Activated T-cell treated with anti-CD3 and anti-CD28 coated beads for 4 hours (primary cell): ENCODE results near the gene LMOD1.
"Not testable (repeated sequence)": the region's sequence is repeated elsewhere in the genome, so short reads cannot be mapped to it uniquely, and the experiment has no call there.

ENCODE experiments used
- DNase-seq: peaks from one replicate; pipeline ENCODE4 v3.0.0-alpha.2; 2020

LMOD1 gene

DNA sequence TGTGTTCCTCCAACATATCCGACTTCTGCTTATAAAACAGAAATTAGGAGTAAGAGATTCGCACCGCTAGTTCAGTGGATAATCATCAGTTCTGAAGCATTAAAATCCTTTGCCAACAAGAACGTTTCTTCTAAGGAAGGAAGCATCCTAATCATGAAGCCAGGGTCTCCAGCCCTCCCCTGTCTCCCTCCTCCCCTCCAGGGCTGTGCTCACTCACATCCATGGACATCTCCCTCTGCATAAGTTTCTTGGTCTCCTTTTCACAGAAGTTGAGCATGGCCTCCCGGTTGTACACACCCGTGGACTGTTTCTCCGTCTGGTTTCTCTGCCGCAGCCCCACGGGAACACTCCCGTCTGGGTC lies 505 bp downstream of the LMOD1 start:
- DNase-seq, result no peak

DNA sequence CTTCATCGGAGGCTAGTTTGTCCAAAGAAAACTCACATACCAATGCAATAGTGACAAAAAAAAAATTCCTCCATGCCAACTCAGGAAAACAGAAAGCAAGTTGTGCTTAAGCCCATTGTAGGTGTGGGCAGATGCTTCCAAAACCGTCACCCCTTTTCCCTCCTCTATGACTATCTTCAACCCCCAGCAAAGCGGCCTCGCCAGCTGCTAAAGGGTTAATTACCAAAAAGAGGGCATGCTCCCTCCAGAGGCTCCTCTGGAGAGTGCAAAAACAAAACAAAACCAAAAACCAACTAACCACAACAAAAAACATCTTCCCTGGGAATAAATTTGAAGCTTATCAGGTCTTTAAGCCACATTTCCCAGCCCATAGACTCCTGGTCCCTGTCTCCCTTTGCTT lies 1.2 kb downstream of the LMOD1 start:
- DNase-seq, result no peak

DNA sequence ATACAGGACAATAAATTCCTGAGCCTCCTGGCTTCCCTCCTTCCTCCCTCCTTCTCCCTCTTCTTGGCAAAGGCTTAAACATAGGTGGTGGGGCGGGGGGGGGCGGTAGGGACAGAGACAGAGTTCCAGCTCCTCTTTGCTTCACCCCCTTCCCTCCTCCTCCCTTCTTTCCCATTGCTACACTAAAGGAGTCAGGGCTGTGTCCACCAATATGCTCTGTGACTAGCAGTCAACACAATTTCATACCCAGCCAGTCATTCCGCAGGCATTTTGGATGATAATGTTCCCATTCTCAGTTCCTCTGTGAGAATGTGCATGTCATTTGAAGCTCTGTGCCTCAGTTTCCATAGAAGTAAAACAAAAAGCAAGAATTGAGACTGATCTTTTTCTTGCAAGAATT lies 1.7 kb downstream of the LMOD1 start:
- no peak for DNase-seq

DNA sequence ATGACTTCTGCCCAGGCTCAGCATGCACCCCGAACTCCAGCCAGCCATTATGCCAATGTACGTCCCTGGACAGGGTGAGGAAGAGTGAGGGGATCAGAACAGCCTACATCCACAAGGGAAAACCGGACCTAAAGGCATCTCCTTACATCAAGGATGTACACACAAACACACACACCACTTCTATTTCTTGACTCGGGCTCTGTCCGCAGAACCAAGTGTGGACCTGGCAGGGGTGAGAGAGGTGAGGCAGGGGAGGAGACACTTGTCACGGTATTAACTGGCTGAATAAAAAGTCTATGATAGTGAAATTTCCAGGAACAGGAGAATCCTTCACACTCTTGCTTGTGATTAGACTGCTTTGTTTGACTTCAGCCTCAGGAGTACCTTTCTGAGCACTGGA lies 2.3 kb downstream of the LMOD1 start:
- no peak for DNase-seq

DNA sequence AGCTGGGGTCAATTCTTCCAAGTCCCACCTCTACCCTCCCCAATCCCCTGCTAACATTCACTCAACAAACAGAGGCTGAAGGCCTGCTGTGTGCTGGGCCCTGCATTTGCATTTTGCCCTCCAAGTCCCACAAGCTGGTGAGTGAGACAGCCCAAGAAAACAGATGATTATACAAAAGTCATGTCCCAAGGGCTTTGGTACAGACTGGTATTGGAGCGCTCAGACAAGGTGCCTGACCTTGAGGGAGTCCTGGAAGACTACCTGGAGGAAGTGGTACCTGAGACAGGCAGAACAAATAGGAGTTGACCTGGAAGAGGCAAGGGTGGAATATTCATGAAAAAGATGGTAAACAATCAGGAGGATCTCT lies 4.2 kb downstream of the LMOD1 start:
- DNase-seq, result no peak

DNA sequence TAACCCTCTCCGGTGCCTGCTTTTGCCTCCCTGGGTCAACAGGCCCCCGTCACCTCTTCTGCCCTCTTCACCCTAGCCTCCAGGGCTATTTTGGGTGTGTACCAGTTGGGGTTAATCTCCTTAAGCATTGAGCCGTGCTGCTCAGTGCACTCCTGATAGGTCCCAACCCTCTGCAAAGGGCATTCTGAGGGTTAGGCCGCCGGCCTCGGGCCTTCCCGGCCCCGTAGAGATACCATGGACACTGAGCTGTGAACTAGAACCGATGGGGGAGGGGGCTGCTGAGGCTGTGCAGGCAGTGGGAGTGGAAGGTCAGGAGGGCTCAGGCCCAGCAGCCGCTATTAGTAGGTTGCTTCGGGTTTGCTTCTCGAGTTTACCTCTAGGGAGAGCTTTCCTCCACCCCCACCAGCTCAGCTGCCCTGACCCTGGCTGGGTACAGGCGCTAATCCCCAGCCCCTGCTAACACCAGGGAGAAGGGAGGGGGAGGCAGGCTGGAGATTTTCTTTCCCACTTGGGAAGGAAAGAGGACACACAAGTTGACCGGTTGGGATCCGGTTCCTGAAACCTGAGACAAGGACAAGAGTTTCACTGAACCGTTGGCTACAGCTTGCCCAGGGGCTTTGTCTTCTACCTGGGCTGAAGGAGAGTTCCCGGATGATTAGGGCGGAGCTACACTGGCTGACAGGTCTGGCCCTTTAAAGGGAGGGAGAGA lies 4.8 kb downstream of the LMOD1 start:
- DNase-seq, result no peak

DNA sequence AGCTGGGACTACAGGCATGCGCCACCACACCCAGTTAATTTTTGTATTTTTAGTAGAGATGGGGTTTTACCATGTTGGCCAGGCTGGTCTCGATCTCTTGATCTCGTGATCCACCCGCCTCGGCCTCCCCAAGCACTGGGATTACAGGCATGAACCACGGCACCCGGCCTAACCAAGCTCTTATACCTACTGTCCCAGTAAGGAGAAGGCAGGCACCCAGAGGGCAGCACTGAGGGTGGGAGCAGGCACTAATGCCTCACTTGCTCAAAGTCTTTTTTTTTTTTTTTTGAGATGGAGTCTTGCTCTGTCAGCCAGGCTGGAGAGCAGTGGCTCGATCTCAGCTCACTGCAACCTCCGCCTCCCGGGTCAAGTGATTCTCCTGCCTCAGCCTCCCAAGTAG lies 6.0 kb downstream of the LMOD1 start:
- not testable (repeated sequence) for DNase-seq

DNA sequence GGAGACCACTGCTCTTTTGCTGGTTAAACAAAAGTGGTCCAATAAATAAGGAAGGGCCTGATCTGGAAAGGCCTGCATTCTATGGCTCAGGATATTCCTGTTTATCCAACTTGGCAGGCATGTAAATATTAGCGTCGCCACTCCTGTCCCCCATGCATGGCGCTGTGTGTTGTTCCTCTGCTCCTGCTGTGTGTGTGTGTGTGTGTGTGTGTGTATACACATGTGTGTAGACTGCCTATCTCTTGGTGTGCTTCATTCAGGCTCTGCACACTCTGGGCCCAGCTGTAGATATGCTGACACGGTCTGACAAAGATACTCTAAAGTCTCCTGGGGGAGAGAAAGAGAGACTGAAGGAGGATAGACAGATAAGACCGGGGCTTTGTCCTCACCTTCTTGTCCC lies 6.8 kb downstream of the LMOD1 start:
- no peak for DNase-seq

DNA sequence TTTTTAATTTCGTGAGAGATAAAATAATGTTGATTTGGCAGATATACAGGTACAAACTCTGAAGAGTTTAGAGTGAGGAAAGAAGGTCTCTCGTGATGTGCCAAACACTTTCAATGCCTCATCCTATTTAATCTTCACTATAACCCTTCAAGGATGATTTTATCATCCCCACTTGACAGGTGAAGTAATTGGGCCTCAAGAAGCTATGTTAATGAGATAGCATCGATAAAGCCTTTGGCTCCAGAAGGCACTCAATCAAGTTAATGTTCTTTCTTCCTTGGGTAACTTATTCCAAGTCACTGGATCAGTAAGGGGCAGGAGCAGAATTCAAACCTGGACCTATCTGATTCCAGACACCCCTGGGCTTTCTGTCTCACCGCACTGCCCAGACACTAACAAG lies 7.2 kb downstream of the LMOD1 start:
- DNase-seq, result no peak

DNA sequence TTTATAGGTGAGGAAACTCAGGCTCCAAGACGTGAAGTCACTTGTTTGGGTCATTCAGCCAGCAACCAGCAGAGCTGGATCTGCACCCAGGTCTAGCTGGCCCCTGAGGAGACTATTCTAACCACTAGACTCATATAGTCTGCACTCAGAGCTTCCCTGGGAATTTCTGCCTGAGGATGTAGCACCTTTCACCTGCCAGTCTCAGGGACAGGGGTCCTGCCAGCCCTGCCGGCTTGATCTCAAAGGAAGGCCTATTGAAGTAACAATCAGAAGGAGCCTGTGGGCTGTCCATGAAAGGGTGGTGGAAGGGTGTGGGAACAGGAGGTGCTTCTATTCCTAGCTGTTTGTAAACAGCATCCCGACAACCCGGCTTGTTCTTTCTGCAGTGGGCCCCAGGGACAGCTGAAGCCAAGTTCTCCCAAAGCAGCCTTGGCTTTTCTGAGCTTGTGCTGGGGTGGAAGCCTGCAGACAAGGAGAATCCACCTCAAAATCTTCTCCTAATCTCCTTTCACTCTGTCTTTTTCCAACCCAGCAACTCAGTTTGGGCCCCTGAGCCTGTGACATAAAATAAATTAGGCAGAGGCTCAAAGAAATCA lies 7.8 kb downstream of the LMOD1 start:
- DNase-seq, result no peak

DNA sequence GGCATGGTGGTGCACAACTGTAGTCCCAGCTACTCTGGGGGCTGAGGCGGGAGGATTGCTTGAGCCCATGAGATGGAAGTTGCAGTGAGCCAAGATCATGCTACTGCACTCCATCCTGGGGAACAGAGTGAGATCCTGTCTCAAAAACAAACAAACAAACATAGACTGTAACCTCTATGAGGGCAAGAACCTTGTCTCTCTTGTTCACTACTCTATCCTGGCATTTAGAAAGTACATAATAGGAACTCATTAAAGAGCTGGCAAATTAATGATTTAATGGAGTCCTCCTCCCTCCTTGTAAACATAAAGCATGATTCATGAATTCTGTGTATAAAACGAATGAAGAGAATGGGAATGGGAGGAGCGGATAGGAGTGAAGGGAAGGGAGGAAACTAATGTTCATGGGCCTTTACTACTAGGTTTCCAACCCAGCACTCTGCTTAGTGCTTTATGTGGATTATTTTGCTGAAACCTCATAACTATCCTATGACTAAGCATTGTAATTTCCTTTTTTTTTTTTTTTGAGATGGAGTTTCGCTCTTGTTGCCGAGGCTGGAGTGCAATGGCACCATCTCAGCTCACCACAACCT lies 8.6 kb downstream of the LMOD1 start:
- DNase-seq, result no peak

DNA sequence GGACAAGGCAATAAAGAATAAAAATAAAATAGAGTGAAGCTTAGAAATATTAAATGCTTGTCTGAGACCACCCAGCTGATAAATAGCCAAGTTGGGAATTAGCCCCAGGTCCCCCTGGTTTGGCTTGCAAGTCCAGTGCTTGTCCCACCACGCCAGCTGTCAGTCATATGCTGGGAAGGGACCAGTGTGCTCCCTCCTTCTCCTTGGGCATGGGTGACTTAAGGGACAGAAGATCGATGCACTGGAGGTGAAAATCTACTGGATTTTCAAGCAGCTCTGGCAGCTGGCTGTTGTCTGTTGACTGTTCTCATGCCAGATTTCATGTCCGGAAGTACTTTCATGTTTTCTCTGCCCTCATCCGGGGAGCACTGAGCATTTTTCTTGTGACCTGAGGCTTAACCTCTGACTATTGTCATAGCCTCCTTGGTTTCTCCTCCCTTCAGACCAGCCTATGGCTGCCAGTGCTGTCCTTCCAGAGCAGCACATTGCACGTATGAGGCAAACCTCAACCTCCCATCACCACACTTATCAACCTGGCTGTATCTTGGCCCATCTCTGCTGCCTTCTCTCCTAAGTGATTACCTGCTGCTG lies 12.4 kb downstream of the LMOD1 start:
- DNase-seq, result no peak

DNA sequence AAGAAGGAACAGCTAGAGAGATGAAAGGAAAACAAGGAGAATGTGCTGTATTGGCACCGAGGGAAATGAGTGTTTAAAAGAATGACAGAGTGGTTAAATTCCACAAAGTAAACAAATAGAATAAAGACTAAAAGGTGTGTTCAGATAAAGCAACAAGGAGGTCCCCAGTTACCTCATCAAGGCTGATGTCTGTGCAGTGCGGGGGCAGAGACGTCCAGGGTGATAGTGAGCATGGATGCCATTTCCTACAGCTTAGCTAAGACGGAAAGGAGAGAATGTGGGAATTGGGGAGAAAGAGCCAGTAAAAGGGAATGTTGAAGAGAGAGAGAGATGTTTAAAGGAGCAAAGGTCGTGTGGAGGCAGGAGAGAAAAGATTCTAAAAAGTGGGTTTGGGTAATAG lies 15.5 kb downstream of the LMOD1 start:
- no peak for DNase-seq

DNA sequence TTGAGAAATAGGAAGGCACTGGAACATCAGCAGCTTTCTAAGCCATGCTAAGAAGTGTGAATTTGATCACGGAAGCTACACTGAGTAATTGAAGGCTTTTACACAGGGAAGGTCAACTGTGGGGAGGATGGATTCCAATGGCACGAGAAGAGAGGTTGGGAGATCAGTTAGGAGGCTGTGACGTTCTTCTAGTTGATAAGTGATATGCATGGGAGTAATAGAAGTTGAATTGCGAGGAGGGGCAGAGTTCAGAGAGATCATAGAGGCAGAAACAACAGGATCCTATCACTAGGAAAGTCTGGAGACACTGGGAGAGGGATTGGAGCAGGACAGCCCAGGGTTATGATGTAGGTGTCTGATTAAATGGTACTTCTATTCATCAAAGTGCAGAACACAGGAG lies 16.2 kb downstream of the LMOD1 start:
- DNase-seq, result no peak

DNA sequence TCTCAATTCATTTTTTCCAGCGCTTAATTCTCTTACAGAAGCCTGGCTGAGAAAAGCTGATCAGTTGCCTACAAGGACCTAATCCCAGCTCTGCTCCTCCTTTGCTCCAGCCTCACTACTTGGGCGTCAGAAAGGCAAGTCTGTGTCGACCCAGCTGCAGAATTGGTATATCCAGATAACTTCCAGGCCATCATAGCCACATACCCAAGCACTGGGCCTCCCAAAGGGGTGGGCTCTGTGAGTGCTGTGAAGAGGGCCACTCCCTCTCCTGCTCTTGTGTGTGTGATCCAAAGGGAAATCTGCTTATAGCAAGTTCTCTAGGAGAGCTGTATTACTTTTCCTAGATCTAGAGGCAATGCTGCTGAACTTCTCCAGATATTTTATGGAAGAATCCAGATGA lies 18.1 kb downstream of the LMOD1 start:
- DNase-seq, result no peak

DNA sequence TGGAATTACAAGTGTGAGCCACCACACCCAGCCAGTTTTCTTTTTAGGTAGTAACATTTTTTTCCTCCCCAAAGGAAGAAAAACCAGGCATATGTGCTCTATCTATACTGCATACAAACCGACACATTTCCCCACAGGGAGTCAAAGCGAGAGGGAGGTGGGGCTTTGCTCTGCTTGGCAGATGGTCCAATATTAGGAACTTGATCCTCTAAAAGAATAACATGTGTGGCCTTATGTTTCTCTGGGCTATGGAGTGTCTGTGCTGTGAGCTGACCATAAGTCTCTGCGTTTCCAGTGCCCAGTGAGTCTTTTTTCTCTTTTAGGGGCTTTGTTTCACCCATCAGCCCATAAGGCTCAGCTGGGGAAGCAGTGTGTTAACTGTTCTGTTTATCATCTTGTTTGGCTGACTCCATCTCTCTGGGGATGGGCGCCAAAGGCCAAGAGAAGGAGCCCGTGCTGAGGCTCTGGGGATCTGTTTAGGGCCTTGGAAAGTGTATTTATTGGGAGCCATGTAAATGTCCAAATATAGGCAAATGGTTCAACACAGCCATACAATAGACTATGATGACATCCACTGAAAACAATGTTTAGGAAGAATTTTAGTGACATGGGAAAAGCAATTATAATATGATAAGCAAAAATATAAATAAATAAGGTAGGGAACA lies 20.2 kb downstream of the LMOD1 start:
- no peak for DNase-seq

DNA sequence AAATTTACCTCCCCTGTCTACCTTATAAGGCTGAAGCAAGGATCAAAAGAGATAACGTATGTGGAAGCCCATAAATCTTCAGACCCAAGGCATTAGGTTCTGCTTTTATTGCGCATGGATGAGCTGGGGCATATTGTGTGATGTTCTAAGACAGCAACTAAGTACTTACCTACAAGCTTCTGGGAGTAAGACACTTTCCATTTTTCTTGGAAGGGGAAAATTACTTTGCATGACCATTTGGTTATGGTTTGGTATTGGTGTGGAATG lies 21.1 kb downstream of the LMOD1 start:
- DNase-seq, result no peak

DNA sequence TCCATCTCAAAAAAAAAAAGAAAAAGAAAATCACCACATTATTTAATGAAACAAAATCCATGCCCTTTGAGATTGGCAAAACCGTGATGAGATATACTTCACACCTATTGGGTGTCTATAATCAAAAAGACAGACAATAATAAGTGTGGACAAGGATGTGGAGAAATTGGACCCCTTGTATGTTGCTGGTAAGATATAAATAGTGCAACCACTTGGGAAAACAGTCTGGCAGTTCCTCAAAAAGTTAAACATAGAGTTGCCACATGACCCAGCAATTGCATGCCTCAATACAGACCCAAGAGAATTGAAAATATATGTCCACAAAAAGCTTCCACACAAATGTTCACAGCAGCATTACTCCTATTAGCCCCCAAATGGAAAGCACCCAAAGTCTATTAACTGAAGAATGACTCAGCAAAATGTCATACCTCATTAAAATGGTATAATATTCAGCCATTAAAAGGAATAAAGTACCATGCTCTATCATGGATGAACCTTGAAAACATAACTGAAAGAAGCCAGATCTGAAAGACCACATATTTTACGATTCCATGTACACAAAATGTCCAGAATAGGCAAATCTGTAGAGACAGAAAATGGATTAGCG lies 24.3 kb downstream of the LMOD1 start:
- no peak for DNase-seq

DNA sequence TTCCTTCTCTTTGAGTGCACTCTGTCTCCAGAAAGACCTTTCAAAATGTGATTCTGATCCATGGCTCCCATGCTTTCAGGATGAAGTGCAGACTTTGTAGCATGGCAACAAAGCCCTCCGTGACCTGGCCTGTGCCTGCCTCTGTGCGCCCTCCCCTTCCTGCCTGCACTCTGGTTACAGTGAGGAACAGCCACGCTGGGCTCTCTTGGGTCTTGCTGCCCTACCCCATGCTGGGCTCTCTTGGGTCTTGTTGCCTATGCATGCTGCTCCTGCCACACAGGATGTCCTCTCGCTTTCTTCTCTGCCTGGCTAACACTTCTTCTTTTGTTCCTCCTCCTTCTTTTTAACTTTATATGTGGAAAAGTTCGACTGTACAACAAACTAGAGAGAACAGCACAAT lies 28.0 kb downstream of the LMOD1 start:
- DNase-seq, result no peak

DNA sequence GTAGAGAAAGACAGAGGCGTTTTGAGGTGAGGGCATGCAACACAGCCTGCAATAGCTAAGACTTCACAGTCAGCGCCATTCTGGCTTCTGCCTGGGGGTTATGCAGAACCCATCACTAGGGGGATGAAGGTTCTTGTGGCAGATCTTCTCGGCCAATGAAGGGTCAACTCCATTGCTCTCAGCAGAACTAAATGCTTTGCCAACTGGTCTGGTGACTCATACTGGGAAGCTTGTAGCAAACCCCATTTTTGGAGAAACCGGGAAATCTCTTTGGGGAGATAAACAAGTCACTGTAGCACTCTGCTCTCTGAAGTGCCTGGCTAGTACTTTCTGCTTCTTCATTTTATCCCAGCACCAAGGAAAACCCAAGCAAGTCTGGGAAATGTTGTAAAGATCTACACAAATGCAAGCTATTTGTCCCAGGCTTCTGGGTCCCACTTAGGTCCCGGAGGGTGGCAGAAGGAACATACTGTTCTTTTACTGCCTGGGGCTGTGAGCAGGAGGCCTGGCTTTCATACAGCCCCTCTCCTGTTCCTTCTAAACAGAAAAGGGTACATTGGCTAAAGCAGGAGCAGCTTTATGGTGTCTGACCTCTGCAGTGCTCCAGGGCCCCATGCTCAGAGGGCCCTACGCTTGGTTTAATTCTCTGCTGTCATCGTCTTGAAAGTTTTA lies 28.9 kb downstream of the LMOD1 start:
- DNase-seq, result no peak

DNA sequence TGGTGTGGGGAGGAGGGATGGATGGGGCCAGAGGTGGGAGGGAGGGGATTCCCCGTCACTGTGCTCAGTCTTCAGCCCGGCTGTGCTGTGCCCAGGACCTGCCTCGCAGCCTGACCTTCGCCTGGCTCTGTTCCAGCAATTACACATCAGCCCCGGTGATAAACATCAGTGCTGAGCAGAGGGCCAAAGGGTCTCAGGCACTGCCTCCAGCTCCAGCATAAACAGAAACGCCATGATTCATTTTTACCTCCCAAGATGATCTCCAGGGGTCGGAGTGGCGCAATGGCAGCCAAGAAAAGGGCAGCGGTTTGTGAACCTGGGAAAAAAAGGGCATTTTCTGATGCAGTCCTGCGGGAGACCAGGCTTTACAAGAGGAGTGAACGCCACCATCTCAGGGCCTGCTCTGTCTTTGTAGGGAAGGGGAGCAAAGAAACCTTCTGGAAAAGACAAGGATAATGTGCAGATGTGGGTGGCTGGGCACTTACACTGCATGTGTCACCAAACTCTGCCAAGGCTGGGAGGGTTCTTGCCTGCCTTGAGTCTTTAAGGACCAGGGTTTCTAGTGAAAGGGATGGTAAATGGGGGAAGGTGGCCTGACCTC lies 29.6 kb downstream of the LMOD1 start:
- no peak for DNase-seq

DNA sequence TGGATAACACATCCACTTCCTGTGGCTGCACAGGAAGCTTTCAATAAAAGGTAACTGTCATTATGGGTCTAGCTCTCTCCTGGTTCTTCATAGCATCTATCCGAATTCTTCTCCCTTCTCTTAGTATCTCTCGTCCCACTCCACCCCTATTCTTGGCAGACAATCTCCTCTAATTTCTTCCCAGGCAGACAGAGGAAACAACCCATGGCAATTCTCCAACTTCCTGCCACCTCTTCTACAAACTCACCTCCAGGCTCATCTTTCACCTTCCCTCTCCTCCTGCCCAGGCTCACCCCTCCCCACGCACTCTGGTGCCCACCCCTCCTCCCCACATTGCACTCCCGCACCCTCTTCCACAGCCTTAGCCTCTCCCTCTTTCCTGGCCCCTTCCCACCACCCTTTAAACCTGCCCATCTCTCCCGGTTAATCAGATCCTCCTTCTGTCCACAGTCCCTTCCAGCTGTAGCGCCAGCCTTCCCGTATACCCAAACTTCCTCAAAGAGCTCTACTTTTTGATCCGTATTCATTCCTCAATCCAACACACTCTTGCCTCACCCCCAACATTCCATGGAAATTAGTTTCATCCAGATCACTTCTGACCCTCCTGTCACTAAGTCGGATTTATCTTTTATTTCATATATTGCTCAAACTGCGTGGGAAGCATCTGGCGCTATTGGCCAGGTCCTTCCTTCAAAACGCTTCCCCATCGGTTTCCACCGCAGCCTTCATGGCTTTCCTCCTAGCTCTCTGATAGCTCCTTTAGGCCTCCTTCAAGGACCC lies 31.7 kb downstream of the LMOD1 start:
- DNase-seq, result no peak
